Left renal pelvis (tissue), 4 donors: ENCODE data around the gene NCF1. TPM values are rescaled to one million over a fixed set of nuclear protein-coding genes. Genes with fewer than 3 reads are reported as not detected.
"Not testable (repeated sequence)": the region's sequence is repeated elsewhere in the genome, so short reads cannot be mapped to it uniquely, and the experiment has no call there.

Experiments used
- DNase-seq, 4 donors: peaks; one replicate each; pipeline ENCODE4 v3.0.0-alpha.2; 2013; ENCODE audit warnings: low read depth in 4 of 4, low spot score in 3 of 4
- polyA plus RNA-seq, 4 donors: library from polyadenylated mRNA; unstranded; fragments of 120-200 nt; gene quantifications; one replicate each; pipeline ENCODE4 v1.2.1, GENCODE V29; 2013; ENCODE audit not compliant: insufficient read length in 4 of 4

Gene NCF1
- polyA plus RNA-seq, 4 donors, result 1.3 to 2.7 (median 1.7) TPM

- not testable (repeated sequence) for DNase-seq
These were observed 9.8 kb downstream of the NCF1 start for GRCh38 chr7:74783595-74783994.

- peak in 3 of 4 donors; percentile 42 to 62 (median 55) for DNase-seq
These were observed 14.7 kb downstream of the NCF1 start for GRCh38 chr7:74788369-74789150.

GRCh38 chr7:74789200-74789736, 15.5 kb downstream of the NCF1 start:
- not testable (repeated sequence) for DNase-seq

- not testable (repeated sequence) for DNase-seq
These were observed 24.2 kb downstream of the NCF1 start for GRCh38 chr7:74797848-74798622.

- DNase-seq, result not testable (repeated sequence)
These were observed 24.8 kb downstream of the NCF1 start for GRCh38 chr7:74798644-74799043.

- not testable (repeated sequence) for DNase-seq
These were observed 42.1 kb downstream of the NCF1 start for GRCh38 chr7:74815882-74816281.

- DNase-seq, result not testable (repeated sequence)
These were observed 46.5 kb downstream of the NCF1 start for GRCh38 chr7:74820146-74820805.

- not testable (repeated sequence) for DNase-seq
These were observed 47.4 kb downstream of the NCF1 start for GRCh38 chr7:74821259-74821658.

- DNase-seq, result not testable (repeated sequence)
These were observed 56.1 kb downstream of the NCF1 start for GRCh38 chr7:74829959-74830358.

- DNase-seq, result not testable (repeated sequence)
These were observed 56.6 kb downstream of the NCF1 start for GRCh38 chr7:74830411-74830810.

Other genes with a start within 250 kb of the NCF1 start
- gene GTF2I, start 116.3 kb upstream of the NCF1 start, polyA plus RNA-seq, result 100 to 1,000 TPM; 265 to 437 (median 366) TPM
- gene GTF2IRD2, start 77.6 kb downstream of the NCF1 start, polyA plus RNA-seq, result 10 to 100 TPM; 22.7 to 39.2 (median 32.2) TPM
- gene CASTOR2, start 190.7 kb downstream of the NCF1 start, polyA plus RNA-seq, result 1 to 10 TPM; 4.3 to 8.9 (median 7.8) TPM